GM06990 (cell line): ENCODE measurements around the gene F13A1.

ENCODE experiments used
- DNase-seq: peaks from one replicate; pipeline ENCODE4 v3.0.0-alpha.2; 2011; ENCODE audit not compliant: insufficient read length; ENCODE audit errors: extremely low read depth
- H3K27me3 ChIP-seq: replicated peaks from 2 replicates; pipeline ENCODE4 v1.6.0; 2011; ENCODE audit warnings: low read length; ENCODE audit not compliant: control insufficient read depth, insufficient read depth
- H3K36me3 ChIP-seq: 2 replicates; pipeline ENCODE4 v1.5.1; 2011; ENCODE audit warnings: low read length; ENCODE audit not compliant: control insufficient read depth, insufficient read depth
- H3K4me3 ChIP-seq: replicated peaks from 2 replicates; pipeline ENCODE4 v1.5.1; 2011; ENCODE audit warnings: low read depth, mild to moderate bottlenecking, control low read depth, low read length
- CTCF ChIP-seq: IDR thresholded peaks from 2 replicates; pipeline ENCODE4 v1.5.1; 2011; ENCODE audit warnings: low read length, control low read depth, mild to moderate bottlenecking, inconsistent platforms; ENCODE audit not compliant: insufficient read depth, poor library complexity, severe bottlenecking

F13A1 gene

GRCh38 chr6:6317825-6318733, 2.4 kb downstream of the F13A1 start:
- Histone ChIP-seq H3K4me3 (no peak overlapping the region), H3K27me3 (no peaks in the 10 kb centered on the region), H3K36me3 (no peaks in the 10 kb centered on the region)
- DNase-seq: no peak
- no peak for TF ChIP-seq CTCF

GRCh38 chr6:6317386-6317785, 3.1 kb downstream of the F13A1 start:
- DNase-seq: no peak

DNA sequence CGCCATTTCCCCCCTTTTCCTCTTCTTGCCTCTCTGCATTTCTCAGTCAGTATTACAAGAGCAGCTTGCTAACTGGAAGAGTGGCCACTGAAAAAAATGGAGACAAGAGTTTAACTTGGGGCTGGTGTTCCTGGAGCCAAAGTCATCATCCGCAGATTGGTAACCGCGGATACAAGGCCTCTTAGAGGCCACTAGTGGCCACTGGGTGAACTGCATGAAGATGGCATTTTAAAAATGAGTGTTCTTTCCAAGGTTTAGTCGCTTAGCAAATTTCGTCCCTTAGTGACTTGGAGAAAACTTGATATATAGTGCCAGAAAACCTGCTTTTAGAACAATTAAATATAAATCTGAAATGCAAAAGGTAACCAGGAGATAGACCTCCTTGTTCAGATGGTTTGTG, 4.8 kb downstream of the F13A1 start:
- no peak for DNase-seq
- no peak overlapping the region for H3K4me3 ChIP-seq
- no peaks in the 10 kb centered on the region for H3K36me3 ChIP-seq
- no peaks in the 10 kb centered on the region for H3K27me3 ChIP-seq
- peak; percentile 91 for TF ChIP-seq CTCF

More at GRCh38 chr6:6317386-6317785, 3.1 kb downstream of the F13A1 start:
- Histone ChIP-seq H3K4me3 (no peak overlapping the region), H3K27me3 (no peaks in the 10 kb centered on the region), H3K36me3 (no peaks in the 10 kb centered on the region)
- no peak for TF ChIP-seq CTCF

DNA sequence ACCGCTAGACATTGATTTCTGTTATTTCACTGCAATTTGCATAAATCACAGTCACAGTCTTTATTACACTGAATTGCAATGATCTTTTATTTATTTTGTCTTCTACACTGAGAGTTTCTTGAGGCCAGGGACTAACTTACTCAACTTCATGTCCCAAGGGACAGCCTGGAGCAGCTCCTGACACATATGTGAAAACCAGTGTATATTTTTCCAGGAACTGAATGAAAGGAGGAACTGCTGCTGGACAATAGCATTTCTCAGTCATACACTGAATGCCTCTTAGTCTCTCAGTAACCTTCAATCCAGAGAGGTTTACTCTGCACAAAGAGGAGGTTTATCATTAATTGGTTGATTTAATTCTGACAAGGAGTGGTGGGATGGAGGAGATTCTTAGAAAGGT, 5.9 kb downstream of the F13A1 start:
- no peak for TF ChIP-seq CTCF
- H3K36me3 ChIP-seq: no peaks in the 10 kb centered on the region
- no peak overlapping the region for H3K4me3 ChIP-seq
- no peaks in the 10 kb centered on the region for H3K27me3 ChIP-seq
- DNase-seq: no peak

DNA sequence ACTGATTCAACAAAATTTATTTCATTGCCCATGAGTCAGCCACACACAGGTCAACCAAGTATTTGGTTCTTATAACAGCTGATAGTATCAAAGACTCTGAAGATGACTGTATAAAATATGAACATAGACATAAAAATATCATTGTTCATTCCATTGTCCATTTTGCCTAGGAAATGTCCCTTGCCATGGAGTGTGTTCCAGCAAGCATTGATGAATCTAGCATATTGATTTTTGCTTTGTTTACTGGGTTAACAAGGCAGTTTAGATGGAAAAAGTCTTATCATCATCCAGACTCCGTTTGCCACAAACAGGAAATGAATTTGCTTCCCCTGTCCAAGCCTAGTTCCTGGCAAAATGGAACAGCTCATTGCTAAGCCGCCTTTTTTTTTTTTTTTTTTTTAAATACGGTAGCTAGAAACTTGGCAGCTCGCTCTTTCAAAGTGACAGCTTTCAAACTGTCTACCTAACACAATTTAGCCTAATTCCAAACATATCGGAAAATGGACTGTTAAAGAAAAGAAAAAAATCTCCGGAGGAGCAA, 7.5 kb downstream of the F13A1 start:
- no peak overlapping the region for H3K4me3 ChIP-seq

More for the DNA sequence above, 7.5 kb downstream of the F13A1 start:
- TF ChIP-seq CTCF: no peak
- no peaks in the 10 kb centered on the region for H3K27me3 ChIP-seq
- H3K36me3 ChIP-seq: no peaks in the 10 kb centered on the region
- DNase-seq: no peak
